B cell (primary cell): Measurements from ENCODE around the gene DDX23. TPM values are rescaled to one million over a fixed set of nuclear protein-coding genes. Genes with fewer than 3 reads are reported as not detected.

ENCODE experiments used
- ATAC-seq: fragments of 200-7000 bp; cut with Tn5 transposase; one replicate; pipeline ENCODE4 v1.10.0; 2021; ENCODE audit warnings: low read depth, mild to moderate bottlenecking, moderate number of reproducible peaks, moderate library complexity
- CTCF ChIA-PET: fragments of 350-600 bp; sonication (Branson Sonifier 250); formaldehyde crosslinking; loops from one replicate; lab custom pipeline; 2021; ENCODE audit warnings: antibody characterized with exemption, inconsistent platforms; lab: Charles Lee
- POLR2A ChIA-PET: fragments of 350-600 bp; sonication (Branson Sonifier 250); formaldehyde crosslinking; loops from one replicate; lab custom pipeline; 2021; ENCODE audit warnings: antibody characterized with exemption; lab: Charles Lee
- DNase-seq: peaks from one replicate; pipeline ENCODE4 v3.0.0; 2013
- H2AFZ ChIP-seq: 2 replicates; pipeline ENCODE4 v1.6.1; 2012; ENCODE audit warnings: mild to moderate bottlenecking, low read depth, low read length; ENCODE audit not compliant: insufficient read depth, poor library complexity, severe bottlenecking
- H3K27ac ChIP-seq, 2 donors: 1 replicate in 1 of 2; 2 replicates in 1 of 2; pipeline ENCODE4 v1.5.1; 2012 to 2013; ENCODE audit warnings: low read length in 2 of 2, mild to moderate bottlenecking in 2 of 2, moderate library complexity in 1 of 2
- H3K27me3 ChIP-seq, 4 experiments: fragments of 200-600 bp in 1 of 4; sonication (generic) in 1 of 4; replicated peaks in 1 of 4; 1 replicate in 2 of 4; 2 replicates in 2 of 4; pipeline versions ENCODE4 v1.6.1 to v1.7.0; 2013 to 2016; ENCODE audit warnings: low read length in 3 of 4, mild to moderate bottlenecking in 2 of 4, mixed read lengths in 1 of 4, moderate library complexity in 1 of 4; ENCODE audit not compliant: insufficient read depth in 4 of 4, control insufficient read depth in 3 of 4; ENCODE audit errors: control extremely low read depth in 1 of 4
- H3K36me3 ChIP-seq, 2 experiments: replicated peaks in 1 of 2; 1 replicate in 1 of 2; 2 replicates in 1 of 2; pipeline versions ENCODE4 v1.6.1 to v1.7.1; 2013; ENCODE audit warnings: low read length in 1 of 2; ENCODE audit not compliant: insufficient read depth in 2 of 2, control insufficient read depth in 1 of 2; ENCODE audit errors: control extremely low read depth in 1 of 2, extremely low read depth in 1 of 2
- H3K4me1 ChIP-seq, 2 donors: fragments of 200-600 bp in 1 of 2; sonication (generic) in 1 of 2; 1 replicate in 1 of 2; 2 replicates in 1 of 2; pipeline versions ENCODE4 v1.5.1 to v1.6.1; 2013 to 2017; ENCODE audit warnings: low read length in 2 of 2; ENCODE audit not compliant: control insufficient read depth in 2 of 2, insufficient read depth in 2 of 2
- H3K4me2 ChIP-seq: replicated peaks from 2 replicates; pipeline ENCODE3; 2012; ENCODE audit warnings: mild to moderate bottlenecking, low read depth, low read length; ENCODE audit not compliant: poor library complexity, severe bottlenecking
- H3K4me3 ChIP-seq, 5 experiments: fragments of 200-600 bp in 1 of 5; sonication (generic) in 1 of 5; 1 replicate in 3 of 5; 2 replicates in 2 of 5; pipeline versions ENCODE4 v1.5.1 to v1.7.0; 2011 to 2016; ENCODE audit warnings: low read length in 4 of 5, mild to moderate bottlenecking in 4 of 5, low read depth in 2 of 5, control low read depth in 1 of 5, moderate library complexity in 1 of 5; ENCODE audit not compliant: insufficient read depth in 1 of 5; ENCODE audit errors: control extremely low read depth in 1 of 5, extremely low read depth in 1 of 5
- H3K79me2 ChIP-seq: fragments of 200-600 bp; sonication (generic); one replicate; pipeline ENCODE4 v1.6.0; 2016; ENCODE audit warnings: low read length; ENCODE audit not compliant: control insufficient read depth, insufficient read depth
- H3K9ac ChIP-seq: fragments of 200-600 bp; sonication (generic); 2 replicates; pipeline ENCODE4 v1.6.1; 2017; ENCODE audit warnings: mild to moderate bottlenecking, low read length, moderate library complexity
- H3K9me3 ChIP-seq, 3 donors: one replicate each; pipeline versions ENCODE4 v1.6.1 to v1.7.1; 2013; ENCODE audit warnings: low read length in 2 of 3; ENCODE audit not compliant: control insufficient read depth in 2 of 3, insufficient read depth in 1 of 3; ENCODE audit errors: control extremely low read depth in 1 of 3
- H4K20me1 ChIP-seq: 2 replicates; pipeline ENCODE4 v1.6.0; 2012; ENCODE audit warnings: mild to moderate bottlenecking, low read length; ENCODE audit not compliant: insufficient read depth, control insufficient read depth, poor library complexity, severe bottlenecking
- H3K27ac Mint-ChIP-seq: one replicate; pipeline ENCODE4 v1.8.0; 2021; ENCODE audit warnings: mixed read lengths
- H3K27me3 Mint-ChIP-seq: one replicate; pipeline ENCODE4 v1.8.0; 2021; ENCODE audit warnings: mixed read lengths
- H3K4me1 Mint-ChIP-seq: one replicate; pipeline ENCODE4 v1.8.0; 2021; ENCODE audit warnings: mixed read lengths
- H3K4me3 Mint-ChIP-seq: one replicate; pipeline ENCODE4 v1.8.0; 2021; ENCODE audit warnings: mixed read lengths
- H3K9me3 Mint-ChIP-seq: one replicate; pipeline ENCODE4 v1.8.0; 2022; ENCODE audit warnings: mixed read lengths; ENCODE audit not compliant: insufficient read depth
- CTCF ChIP-seq: fragments of 200-600 bp; IDR thresholded peaks from one replicate; pipeline ENCODE4 v1.8.0; 2022; ENCODE audit warnings: antibody characterized with exemption, mild to moderate bottlenecking
- EZH2 ChIP-seq: IDR thresholded peaks from 2 replicates; pipeline ENCODE4 v1.6.1; 2012; ENCODE audit warnings: borderline replicate concordance, low read depth, mild to moderate bottlenecking, moderate library complexity, low read length; ENCODE audit not compliant: insufficient read depth, poor library complexity, severe bottlenecking
- WGBS: methylation state at CpG from one replicate; pipeline ENCODE4 v1.1.5; 2013; ENCODE audit warnings: missing lambda C conversion rate; ENCODE audit not compliant: insufficient coverage; 5-methylcytosine and 5-hydroxymethylcytosine counted together
- intact Hi-C: fragments of 100-400 bp; cut with micrococcal nuclease; formaldehyde crosslinking; loops from one replicate; pipeline ENCODE4 v1.10.0; 2022
- polyA plus RNA-seq: library from polyadenylated mRNA; depleted of rRNA; stranded (reverse); fragments of >200 nt; gene quantifications from 2 replicates; pipeline ENCODE4 v1.2.3, GENCODE V29; 2012
- total RNA-seq, 2 donors: library from RNA; stranded (reverse); fragments of 120-200 nt in 1 of 2; gene quantifications; 1 replicate in 1 of 2; 2 replicates in 1 of 2; pipeline versions ENCODE4 v1.2.3 to v1.2.4, GENCODE V29; 2013 to 2022

The DDX23 gene
- total and polyA plus RNA-seq, 2 donors (not counting 1 experiment from before 2014, with no cell fraction given) = 76.1 to 135 TPM

GRCh38 chr12:48786591-48787544 is 65.1 kb downstream of the DDX23 start:
- intact Hi-C loops = no loop called here
- Histone ChIP-seq H3K4me1 (peaks cover 14 to 16% of the 10 kb centered on the region in 2 donors), H3K9me3 (peaks cover 0 to 5% (median 0%) of the 10 kb centered on the region in 3 donors), H3K4me3 (no peak overlapping the region), H3K79me2 (no peaks in the 10 kb centered on the region), H3K27me3 (peaks cover 0 to 33% (median 13%) of the 10 kb centered on the region in 4 experiments), H3K9ac (no peak overlapping the region), H4K20me1 (no peaks in the 10 kb centered on the region), H3K4me2 (no peak overlapping the region), H3K27ac (no peak overlapping the region), H2AFZ (no peak overlapping the region), H3K36me3 (no peaks in the 10 kb centered on the region)
- no peak overlapping the region for H3K27ac Mint-ChIP-seq
- no peaks in the 10 kb centered on the region for H3K9me3 Mint-ChIP-seq
- TF ChIP-seq EZH2 (no peak), CTCF (no peak)
- POLR2A ChIA-PET = no interaction called here
- CTCF ChIA-PET = interaction anchor here (3.2 kb wide), 1 partner anchor 9 kb away, joined by 29 read pairs; no protein-coding TSS in a partner anchor
- ATAC-seq (no peak), DNase-seq (no peak)
- WGBS = 91% methylated on average over 6 of the region's 7 CpGs
- H3K27me3 Mint-ChIP-seq = peaks cover 56% of the 10 kb centered on the region
- H3K4me1 Mint-ChIP-seq = peaks cover 18% of the 10 kb centered on the region
- peak overlapping the region; percentile 84 for H3K4me3 Mint-ChIP-seq

- Histone ChIP-seq H3K4me3 (no peak overlapping the region), H3K9ac (no peak overlapping the region), H2AFZ (no peak overlapping the region), H4K20me1 (no peaks in the 10 kb centered on the region), H3K27me3 (peaks cover 0 to 16% (median 2%) of the 10 kb centered on the region in 4 experiments), H3K79me2 (no peaks in the 10 kb centered on the region), H3K36me3 (no peaks in the 10 kb centered on the region), H3K9me3 (peaks cover 0 to 2% (median 0%) of the 10 kb centered on the region in 3 donors), H3K4me2 (no peak overlapping the region), H3K4me1 (peaks cover 2 to 4% of the 10 kb centered on the region in 2 donors), H3K27ac (no peak overlapping the region)
- peaks cover 5% of the 10 kb centered on the region for H3K4me1 Mint-ChIP-seq
- 88% methylated on average over 3 of the region's 4 CpGs for WGBS
- no peaks in the 10 kb centered on the region for H3K9me3 Mint-ChIP-seq
- no peak for TF ChIP-seq EZH2
- TF ChIP-seq CTCF = no peak
- no peak overlapping the region for H3K4me3 Mint-ChIP-seq
- ATAC-seq (no peak), DNase-seq (no peak)
- intact Hi-C loops = no loop called here
- peaks cover 44% of the 10 kb centered on the region for H3K27me3 Mint-ChIP-seq
- no peak overlapping the region for H3K27ac Mint-ChIP-seq
- POLR2A ChIA-PET = no interaction called here
- CTCF ChIA-PET = interaction anchor here (3.2 kb wide), 1 partner anchor 13 kb away, joined by 29 read pairs; no protein-coding TSS in a partner anchor
Observed at GRCh38 chr12:48783432-48783831, 68.5 kb downstream of the DDX23 start.
